Measurements from ENCODE around the gene CARD14.

DNA sequence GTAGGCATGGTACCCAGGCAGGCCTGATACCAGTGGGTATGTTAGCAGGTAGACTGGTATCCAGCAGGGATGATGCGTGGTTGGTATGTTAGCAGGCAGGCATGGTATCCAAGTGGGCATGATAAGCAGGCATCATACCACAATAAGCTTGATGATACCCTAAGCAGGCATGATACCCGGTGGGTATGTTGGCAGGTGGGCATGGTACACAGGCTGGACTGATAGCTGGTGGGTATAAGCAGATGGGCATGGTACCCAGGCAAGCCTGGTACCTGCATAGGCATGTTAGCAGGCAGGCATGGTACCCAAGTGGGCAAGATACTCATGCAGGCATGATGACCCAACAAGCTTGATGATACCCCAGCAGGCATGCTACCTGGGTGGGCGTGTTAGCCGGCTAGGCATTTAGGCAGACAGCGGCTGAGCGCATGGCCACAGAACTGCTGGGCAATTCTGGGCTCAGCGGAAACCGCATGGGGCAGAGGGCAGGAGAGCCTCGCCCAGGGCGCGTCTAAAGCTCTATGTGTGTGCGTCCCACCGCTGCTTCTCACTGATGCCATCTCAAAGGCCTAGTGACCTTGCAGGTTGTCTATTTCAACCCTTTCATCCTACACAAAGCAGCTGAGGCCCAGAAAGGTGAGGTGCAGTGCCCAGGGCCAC lies 48.0 kb downstream of the CARD14 start:
- TF ChIP-seq, protein P1, sequence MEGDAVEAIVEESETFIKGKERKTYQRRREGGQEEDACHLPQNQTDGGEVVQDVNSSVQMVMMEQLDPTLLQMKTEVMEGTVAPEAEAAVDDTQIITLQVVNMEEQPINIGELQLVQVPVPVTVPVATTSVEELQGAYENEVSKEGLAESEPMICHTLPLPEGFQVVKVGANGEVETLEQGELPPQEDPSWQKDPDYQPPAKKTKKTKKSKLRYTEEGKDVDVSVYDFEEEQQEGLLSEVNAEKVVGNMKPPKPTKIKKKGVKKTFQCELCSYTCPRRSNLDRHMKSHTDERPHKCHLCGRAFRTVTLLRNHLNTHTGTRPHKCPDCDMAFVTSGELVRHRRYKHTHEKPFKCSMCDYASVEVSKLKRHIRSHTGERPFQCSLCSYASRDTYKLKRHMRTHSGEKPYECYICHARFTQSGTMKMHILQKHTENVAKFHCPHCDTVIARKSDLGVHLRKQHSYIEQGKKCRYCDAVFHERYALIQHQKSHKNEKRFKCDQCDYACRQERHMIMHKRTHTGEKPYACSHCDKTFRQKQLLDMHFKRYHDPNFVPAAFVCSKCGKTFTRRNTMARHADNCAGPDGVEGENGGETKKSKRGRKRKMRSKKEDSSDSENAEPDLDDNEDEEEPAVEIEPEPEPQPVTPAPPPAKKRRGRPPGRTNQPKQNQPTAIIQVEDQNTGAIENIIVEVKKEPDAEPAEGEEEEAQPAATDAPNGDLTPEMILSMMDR (optimal IDR thresholded peaks at IDR 0.05 in 1 of 3, IDR thresholded peaks at IDR 0.05 in 1 of 3, conservative IDR thresholded peaks at IDR 0.05 in 1 of 3; ENCODE audit: extremely low read depth in 1 of 3, insufficient read depth in 2 of 3, low read length in 3 of 3), result no peak
- TF ChIP-seq EZH2 (IDR thresholded peaks at IDR 0.05; ENCODE audit: low read length), result no peak

Data from keratinocyte (primary cell).